ENCODE measurements around the gene GLIPR1L2.
"Not testable (repeated sequence)": the region's sequence is repeated elsewhere in the genome, so short reads cannot be mapped to it uniquely, and the experiment has no call there.

The GLIPR1L2 gene

GRCh38 chr12:75438059-75438754 is 47.3 kb downstream of the GLIPR1L2 start:
- DNase-seq = no peak

- DNase-seq = no peak
These were observed 48.2 kb downstream of the GLIPR1L2 start for GRCh38 chr12:75439048-75439447.

DNA sequence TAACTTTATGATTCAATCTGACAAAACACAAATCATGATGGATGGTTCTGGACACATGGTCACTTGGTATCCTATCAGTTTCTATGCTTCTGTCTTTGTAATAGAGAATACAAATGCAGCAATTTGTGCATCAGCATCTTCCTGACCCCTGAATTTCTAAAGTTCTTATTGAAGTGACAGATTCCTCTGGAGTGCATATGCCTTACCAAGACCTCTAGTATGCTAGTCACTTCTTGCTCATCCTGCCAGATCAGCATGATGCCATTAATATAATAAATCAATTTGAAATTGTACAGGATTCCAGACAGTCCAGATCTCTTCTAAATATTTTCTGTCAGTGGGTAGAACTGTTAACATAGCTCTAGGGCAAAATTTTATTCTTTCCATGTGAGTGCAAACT is 49.0 kb downstream of the GLIPR1L2 start:
- DNase-seq = no peak

DNA sequence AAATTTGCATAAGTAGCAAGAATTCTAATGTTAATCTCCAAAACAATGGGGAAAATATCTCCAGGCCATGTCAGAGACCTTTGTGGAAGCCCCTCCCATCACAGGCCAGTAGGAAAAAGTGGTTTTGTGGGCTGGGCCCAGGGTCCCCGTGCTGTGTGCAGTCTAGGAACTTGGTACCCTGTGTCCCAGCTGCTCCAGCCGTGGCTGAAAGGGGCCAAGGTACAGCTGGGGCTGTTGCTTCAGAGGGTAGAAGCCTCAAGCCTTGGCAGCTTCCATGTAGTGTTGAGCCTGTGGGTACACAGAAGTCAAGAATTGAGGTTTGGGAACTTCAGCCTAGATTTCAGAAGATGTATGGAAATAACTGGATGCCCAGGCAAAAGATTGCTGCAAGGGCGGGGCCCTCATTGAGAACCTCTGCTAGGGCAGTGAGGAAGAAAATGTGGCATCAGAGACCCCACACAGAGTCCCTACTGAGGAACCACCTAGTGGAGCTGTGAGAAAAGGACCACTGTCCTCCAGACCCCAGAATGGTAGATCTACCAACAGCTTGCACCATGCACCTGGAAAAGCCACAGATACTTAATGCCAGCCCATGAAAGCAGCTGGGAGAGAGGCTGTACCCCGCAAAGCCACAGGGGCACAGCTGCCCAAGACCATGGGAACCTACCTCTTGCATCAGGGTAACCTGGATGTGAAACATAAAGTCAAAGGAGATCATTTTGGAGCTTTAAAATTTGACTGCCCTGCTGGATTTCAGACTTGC is 51.0 kb downstream of the GLIPR1L2 start:
- DNase-seq = not testable (repeated sequence)

GRCh38 chr12:75442454-75442853 is 51.6 kb downstream of the GLIPR1L2 start:
- DNase-seq = not testable (repeated sequence)

DNA sequence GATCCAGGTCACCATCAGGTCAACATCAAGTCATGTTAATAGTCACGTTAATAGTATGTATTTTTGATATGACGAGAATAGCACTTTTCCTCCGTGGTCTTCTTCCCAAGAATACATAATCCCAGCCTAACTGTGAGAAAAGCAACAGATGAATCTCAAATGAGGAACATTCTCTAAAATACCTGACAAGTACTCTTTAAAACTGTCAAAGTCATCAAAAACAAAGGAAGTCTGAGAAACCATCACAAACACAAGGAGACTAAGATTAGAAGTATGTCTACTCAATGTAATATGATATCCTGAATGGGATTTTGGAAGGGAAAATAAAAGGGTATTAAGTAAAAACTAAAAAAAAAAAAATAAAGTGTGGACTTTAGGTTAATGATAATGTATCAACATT is 52.8 kb downstream of the GLIPR1L2 start:
- no peak for DNase-seq

DNA sequence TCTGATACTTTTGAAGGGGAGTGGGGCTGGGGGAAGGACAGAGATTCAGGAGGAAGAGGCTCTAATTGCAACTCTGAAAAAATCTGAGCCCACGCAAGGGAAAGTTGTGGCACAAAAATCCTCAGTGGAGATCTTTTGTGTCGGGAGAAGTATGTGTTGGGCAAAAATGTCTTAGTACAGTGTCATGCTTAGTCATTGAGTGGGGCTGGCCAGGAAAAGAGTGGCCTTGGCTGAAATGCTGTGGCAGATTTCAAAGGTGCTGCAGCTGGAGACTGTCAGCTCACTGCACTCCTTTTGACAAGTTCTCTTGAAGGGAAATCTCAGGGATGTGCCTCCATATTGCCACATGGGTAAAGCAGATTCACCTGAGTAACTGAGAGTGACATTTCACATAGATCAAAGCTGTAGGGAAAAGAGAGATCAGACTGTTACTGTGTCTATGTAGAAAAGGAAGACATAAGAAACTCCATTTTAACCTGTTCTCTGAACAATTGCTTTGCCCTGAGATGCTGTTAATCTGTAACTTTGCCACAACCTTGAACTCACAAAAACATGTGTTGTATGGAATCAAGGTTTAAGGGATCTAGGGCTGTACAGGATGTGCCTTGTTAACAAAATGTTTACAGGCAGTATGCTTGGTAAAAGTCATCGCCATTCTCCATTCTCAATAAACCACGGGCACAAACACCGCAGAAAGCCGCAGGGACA is 53.7 kb downstream of the GLIPR1L2 start:
- DNase-seq = no peak

GRCh38 chr12:75445137-75445507 is 54.2 kb downstream of the GLIPR1L2 start:
- DNase-seq = not testable (repeated sequence)

GRCh38 chr12:75446857-75447256 is 56.0 kb downstream of the GLIPR1L2 start:
- no peak for DNase-seq

DNA sequence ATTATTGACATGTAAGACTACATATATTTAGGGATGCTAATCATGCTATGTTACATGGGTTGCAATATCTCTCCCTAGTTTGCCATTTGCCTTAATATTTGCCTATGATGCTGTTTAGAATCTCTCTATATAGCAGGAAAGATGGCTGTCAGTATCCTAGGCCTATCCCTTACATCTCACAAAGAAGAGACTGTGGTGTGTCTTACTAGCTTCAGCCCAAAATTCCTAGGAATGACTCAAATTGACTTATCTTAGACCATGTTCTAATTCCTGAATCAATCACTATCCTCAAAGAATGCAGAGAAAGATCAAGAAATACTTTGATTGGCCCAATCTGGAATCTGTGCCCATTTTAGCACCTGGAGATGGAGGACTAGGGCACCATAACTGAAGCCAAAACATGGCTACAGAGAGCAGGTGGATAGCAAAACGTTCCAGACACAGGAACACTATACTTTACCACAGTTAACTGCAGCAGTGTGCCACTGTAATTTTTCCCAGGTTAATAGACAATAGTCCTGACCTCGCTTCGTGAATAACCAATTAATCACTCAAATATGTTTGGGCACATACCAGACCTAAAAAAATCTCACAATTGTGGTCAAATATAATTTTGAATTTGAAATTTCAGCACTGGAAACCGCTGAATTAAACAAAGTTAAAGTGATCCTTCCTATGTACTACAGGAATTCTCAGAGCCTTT is 57.0 kb downstream of the GLIPR1L2 start:
- no peak for DNase-seq

DNA sequence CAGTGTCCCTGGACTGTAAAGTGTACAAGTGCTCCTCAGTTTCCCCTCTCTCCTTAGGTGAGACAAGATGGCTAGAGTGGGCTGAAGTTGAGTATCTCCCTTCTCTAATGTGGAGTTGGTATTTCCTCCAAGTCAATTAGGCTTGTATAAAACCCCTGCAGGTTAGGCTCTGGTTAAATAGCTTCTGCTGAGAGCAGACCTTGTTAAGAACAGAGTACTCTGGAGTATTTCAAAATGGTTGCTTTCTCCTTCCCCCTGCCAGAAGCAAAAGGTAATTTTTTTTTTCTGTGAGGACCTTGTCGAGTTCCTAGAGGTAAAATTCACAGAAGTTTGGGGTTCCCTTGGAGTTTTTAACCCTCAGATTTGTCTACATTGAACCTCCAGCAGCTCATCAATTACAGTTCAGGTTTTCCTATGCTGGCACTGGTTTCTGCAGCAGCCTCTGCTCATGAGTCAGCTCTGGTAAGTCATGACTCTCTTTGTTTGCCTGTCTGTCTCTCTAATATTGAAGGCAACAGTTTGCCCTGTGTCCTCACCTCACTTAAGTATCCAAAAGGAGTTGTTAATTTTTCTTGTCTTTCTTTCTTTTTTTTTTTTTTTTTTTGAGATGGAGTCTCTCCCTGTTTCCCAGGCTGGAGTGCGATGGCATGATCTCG is 61.9 kb downstream of the GLIPR1L2 start:
- no peak for DNase-seq

GRCh38 chr12:75455839-75456238 is 65.0 kb downstream of the GLIPR1L2 start:
- DNase-seq = no peak

DNA sequence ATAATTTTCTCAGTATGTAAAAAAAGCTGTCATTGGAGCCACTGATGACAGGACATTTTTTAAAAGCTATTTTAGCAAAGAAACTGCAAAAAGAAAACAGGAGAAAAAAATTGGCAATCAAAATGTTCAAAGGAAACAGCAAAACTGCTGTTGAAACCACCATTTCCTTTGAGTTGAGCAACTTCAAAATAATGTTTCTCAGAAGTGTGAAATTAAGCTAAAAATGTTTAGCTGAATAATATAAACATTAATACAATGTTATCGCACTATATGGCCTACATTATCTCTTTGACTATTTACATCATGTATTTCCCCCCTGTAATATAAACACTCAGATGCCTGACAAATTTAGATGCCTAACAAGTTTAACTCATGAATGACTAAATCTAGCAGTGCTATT is 66.3 kb downstream of the GLIPR1L2 start:
- no peak for DNase-seq

DNA sequence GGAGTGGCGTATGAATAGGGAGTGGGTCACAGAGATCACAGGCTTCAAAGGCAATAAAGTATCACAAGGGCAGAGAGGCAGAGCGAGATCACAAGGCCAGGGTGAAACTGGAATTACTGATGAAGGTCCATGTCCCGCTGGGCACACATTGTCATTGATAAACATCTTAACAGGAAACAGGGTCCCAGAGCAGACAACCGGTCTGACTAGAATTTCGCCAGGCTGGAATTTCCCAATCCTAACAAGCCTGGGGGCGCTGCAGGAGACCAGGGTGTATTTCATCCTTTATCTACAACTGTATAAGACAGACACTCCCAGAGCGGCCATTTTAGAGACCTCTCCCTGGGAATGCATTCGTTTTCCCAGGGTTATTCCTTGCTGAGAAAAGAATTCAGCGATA is 67.0 kb downstream of the GLIPR1L2 start:
- DNase-seq = not testable (repeated sequence)

GRCh38 chr12:75459755-75460154 is 68.9 kb downstream of the GLIPR1L2 start:
- no peak for DNase-seq

GRCh38 chr12:75460204-75460603 is 69.3 kb downstream of the GLIPR1L2 start:
- no peak for DNase-seq

- DNase-seq = no peak
These were observed 81.3 kb downstream of the GLIPR1L2 start for GRCh38 chr12:75471902-75472890.

DNA sequence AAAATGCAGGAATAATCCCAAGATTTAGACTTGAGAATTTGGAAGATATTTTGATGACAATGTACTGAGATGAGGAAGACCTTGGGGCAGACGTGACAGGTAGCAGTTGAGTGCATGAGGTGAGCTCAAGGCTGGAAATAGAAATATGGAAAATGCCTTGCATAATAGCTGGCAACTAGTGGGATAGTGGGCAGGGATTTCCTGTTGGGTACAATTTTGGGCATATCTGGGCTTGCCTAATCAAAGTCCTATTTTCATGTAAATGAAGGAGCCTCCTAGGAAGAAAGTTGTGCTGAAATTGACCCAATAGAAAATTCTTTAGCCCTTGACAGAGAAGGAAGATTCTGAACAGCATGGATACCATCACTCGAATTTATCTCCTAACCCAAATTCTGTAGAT is 83.2 kb downstream of the GLIPR1L2 start:
- no peak for DNase-seq

- no peak for DNase-seq
These were observed 85.2 kb downstream of the GLIPR1L2 start for GRCh38 chr12:75476071-75476470.

DNA sequence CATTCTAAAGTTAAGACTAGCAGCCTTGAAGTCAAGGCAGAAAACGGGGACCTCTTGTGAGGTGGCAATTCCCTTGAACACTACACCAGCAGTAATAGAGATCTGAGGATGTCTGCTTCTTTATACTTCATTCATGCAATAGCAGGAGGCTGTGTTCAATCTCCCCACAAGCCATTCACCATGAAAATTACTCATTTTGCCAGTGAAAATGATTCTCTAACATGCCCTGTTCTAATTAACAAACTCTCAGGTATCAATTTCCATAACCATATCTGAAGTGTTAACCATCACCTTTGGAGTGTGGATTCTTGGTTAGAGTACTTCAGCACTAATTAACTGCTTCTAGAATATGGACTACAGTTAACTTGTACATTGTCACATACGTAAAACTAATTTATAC is 86.2 kb downstream of the GLIPR1L2 start:
- DNase-seq = no peak

- no peak for DNase-seq
These were observed 87.4 kb downstream of the GLIPR1L2 start for GRCh38 chr12:75478116-75478794.
